DND-41 (cell line): ENCODE results near the gene KCTD18.

ENCODE experiments used
- EZH2 ChIP-seq: IDR thresholded peaks from 3 replicates; pipeline ENCODE4 v1.6.1; 2012; ENCODE audit warnings: borderline replicate concordance, low read depth, mild to moderate bottlenecking, moderate library complexity, low read length, inconsistent platforms; ENCODE audit not compliant: severe bottlenecking
- TF ChIP-seq, protein P1 (sequence below): IDR thresholded peaks from 2 replicates; pipeline ENCODE4 v1.5.1; 2012; ENCODE audit warnings: borderline replicate concordance, low read length, moderate library complexity, mild to moderate bottlenecking; ENCODE audit not compliant: poor library complexity, severe bottlenecking; ENCODE audit errors: extremely low read depth

DNA sequence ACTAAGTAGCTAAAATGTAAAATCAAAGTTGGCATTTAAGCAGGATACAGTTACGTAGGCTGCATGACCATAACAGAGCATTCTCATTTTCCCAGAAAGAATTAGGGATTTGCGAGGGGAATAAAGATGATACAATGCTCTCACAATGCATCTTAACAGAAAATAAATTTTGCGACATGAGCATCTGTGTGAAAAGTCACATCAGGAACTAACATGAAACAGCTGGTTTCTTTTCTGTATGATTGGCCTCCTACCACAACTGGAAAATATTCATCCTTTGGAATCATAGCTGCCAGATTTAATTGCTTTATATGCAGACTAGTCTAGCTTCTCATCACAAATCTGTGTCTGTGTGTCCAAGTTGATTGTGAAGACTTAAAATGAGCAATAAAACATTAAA, 66.0 kb downstream of the KCTD18 start:
- TF ChIP-seq, protein P1, sequence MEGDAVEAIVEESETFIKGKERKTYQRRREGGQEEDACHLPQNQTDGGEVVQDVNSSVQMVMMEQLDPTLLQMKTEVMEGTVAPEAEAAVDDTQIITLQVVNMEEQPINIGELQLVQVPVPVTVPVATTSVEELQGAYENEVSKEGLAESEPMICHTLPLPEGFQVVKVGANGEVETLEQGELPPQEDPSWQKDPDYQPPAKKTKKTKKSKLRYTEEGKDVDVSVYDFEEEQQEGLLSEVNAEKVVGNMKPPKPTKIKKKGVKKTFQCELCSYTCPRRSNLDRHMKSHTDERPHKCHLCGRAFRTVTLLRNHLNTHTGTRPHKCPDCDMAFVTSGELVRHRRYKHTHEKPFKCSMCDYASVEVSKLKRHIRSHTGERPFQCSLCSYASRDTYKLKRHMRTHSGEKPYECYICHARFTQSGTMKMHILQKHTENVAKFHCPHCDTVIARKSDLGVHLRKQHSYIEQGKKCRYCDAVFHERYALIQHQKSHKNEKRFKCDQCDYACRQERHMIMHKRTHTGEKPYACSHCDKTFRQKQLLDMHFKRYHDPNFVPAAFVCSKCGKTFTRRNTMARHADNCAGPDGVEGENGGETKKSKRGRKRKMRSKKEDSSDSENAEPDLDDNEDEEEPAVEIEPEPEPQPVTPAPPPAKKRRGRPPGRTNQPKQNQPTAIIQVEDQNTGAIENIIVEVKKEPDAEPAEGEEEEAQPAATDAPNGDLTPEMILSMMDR, result no peak
- no peak for TF ChIP-seq EZH2
